Type B pancreatic cell (in vitro differentiated cells): Measurements from ENCODE around the gene FRMD4A. TPM values are rescaled to one million over a fixed set of nuclear protein-coding genes. Genes with fewer than 3 reads are reported as not detected.

Experiments used
- DNase-seq: peaks from one replicate; pipeline ENCODE4 v3.0.0; 2021; ENCODE audit warnings: mixed read lengths; ENCODE audit not compliant: unreplicated experiment; ENCODE audit errors: extremely low spot score
- H3K27ac Mint-ChIP-seq: 2 replicates; pipeline ENCODE4 v1.8.0; 2021; ENCODE audit warnings: mild to moderate bottlenecking, mixed read lengths
- H3K27me3 Mint-ChIP-seq: 2 replicates; pipeline ENCODE4 v1.8.0; 2021; ENCODE audit warnings: mixed read lengths
- H3K36me3 Mint-ChIP-seq: 2 replicates; pipeline ENCODE4 v1.8.0; 2021; ENCODE audit warnings: mixed read lengths
- H3K4me1 Mint-ChIP-seq: one replicate; pipeline ENCODE4 v1.8.0; 2021; ENCODE audit warnings: mixed read lengths; ENCODE audit not compliant: unreplicated experiment
- H3K4me3 Mint-ChIP-seq: 2 replicates; pipeline ENCODE4 v1.8.0; 2021; ENCODE audit warnings: mild to moderate bottlenecking, mixed read lengths
- H3K9me3 Mint-ChIP-seq: 2 replicates; pipeline ENCODE4 v1.8.0; 2021; ENCODE audit warnings: mixed read lengths
- total RNA-seq: library from RNA; stranded (reverse); gene quantifications from 2 replicates; pipeline ENCODE4 v1.2.1, GENCODE V29; 2021; ENCODE audit warnings: low replicate concordance
- TF ChIP-seq, protein P1 (sequence below): fragments of 200-600 bp; sonication (generic); conservative IDR thresholded peaks from 2 replicates; pipeline ENCODE4 v1.5.0; 2021; ENCODE audit warnings: antibody characterized with exemption, mild to moderate bottlenecking

The FRMD4A gene
- total RNA-seq, 1 donor from 2014 or later: 88.9 TPM

DNA sequence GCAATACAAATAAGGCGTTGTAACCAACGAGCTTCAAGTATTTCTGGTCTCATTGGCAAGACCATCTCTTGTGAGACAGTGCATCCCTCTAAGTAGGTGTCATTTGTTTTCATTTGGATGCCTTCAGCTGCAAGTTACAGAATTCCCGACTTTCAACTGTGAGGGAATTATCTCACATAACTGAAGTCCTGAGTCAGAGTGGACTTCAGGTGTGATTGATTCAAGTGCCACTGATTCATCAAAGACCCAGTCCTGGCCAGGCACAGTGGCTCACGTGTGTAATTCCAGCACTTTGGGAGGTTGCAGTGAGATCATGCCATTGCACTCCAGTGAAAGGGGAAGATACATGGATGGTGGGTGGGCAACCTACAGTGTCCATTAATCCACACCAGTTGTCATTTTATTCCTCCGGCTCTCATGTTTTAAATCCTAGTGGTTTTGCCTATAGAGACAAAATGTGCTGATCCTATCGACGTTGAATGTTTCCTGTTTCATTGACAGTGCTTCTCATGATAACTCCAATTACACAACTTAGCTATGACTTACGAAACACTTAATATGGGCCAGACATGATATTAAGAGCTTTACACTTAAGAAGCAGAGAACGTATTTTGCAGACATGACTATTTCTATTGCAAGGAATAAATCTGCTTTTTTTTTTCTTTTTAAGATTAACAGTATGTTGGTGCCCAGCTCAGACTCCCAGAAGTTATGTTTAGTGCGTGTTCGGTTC, 268.0 kb downstream of the FRMD4A start:
- Mint-ChIP-seq H3K9me3 (no peaks in the 10 kb centered on the region), H3K27ac (no peak overlapping the region), H3K4me3 (no peak overlapping the region), H3K36me3 (peaks cover 4% of the 10 kb centered on the region), H3K4me1 (peaks cover 7% of the 10 kb centered on the region), H3K27me3 (peaks cover 7% of the 10 kb centered on the region)
- no peak for DNase-seq
- TF ChIP-seq, protein P1, sequence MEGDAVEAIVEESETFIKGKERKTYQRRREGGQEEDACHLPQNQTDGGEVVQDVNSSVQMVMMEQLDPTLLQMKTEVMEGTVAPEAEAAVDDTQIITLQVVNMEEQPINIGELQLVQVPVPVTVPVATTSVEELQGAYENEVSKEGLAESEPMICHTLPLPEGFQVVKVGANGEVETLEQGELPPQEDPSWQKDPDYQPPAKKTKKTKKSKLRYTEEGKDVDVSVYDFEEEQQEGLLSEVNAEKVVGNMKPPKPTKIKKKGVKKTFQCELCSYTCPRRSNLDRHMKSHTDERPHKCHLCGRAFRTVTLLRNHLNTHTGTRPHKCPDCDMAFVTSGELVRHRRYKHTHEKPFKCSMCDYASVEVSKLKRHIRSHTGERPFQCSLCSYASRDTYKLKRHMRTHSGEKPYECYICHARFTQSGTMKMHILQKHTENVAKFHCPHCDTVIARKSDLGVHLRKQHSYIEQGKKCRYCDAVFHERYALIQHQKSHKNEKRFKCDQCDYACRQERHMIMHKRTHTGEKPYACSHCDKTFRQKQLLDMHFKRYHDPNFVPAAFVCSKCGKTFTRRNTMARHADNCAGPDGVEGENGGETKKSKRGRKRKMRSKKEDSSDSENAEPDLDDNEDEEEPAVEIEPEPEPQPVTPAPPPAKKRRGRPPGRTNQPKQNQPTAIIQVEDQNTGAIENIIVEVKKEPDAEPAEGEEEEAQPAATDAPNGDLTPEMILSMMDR: no peak

DNA sequence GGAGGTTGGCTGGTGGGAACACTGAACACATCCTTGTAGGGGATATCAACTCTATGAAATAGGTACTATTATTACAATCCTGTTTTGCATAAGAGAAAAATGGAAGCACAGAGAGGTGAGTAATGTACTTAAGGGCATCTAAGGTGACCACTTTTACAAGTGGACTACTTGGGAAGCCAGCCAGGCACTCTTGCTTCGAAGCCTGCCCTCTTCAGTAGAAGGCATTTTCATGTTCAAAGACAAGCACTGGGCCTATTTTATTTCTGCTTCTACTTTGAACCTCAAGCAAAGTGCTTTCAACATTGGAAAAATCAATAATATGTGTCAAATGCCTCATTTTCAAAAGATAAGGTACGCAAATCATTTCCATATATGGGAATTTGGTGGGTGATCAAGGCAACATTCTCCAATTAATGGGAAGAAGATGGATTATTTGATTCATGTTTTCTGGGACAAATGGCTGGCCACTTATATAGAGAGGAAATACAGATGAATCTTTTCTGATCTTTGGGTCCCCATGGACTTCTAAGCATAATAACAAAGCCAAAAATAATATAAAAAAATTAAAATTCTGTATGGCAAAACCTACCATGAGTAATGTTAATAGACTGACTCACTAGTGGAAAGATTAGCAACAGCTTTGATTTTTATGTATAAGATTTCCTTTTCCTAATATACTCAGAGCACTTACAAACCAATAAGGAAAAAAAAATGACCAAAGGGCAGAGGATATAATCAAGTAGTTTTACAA, 270.2 kb downstream of the FRMD4A start:
- Mint-ChIP-seq H3K36me3 (peaks cover 4% of the 10 kb centered on the region), H3K27me3 (peaks cover 7% of the 10 kb centered on the region), H3K9me3 (no peaks in the 10 kb centered on the region), H3K27ac (no peak overlapping the region), H3K4me3 (no peak overlapping the region), H3K4me1 (peaks cover 16% of the 10 kb centered on the region)
- TF ChIP-seq, protein P1: no peak
- no peak for DNase-seq

DNA sequence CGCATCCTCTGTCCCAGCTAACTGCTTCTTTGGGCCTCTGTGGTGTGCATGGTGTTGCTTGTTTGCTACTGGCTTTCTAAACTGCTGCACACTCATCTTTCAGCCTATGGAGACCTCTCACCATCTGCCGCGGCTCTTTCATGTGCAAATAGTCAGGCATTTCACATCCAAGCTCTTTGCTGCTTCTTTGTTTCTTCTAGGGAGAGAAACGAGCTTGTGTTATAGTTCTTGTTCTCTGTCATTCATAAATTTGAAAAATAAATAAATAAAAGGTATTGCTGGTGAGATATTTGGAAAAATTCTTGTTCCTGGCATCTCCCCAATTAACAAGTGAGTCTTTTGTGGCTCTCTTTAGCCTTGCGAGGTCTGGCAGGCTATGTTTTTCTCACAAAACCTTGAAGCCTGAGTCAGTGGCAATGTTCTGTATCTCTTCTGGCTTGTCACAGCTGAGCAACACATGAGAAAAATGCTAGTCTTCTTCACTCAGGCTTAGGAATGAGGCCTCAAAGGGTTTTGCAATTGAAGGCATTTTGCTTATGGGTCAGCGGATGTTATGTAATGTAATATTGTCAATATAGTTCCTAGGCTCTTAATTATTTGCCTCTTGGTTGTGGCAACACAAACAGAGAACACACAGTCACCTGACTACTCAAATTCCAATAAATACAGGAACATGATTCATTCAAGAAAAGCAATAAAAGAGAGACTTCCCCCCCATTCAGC, 274.0 kb downstream of the FRMD4A start:
- H3K27me3 Mint-ChIP-seq: peaks cover 4% of the 10 kb centered on the region

DNA sequence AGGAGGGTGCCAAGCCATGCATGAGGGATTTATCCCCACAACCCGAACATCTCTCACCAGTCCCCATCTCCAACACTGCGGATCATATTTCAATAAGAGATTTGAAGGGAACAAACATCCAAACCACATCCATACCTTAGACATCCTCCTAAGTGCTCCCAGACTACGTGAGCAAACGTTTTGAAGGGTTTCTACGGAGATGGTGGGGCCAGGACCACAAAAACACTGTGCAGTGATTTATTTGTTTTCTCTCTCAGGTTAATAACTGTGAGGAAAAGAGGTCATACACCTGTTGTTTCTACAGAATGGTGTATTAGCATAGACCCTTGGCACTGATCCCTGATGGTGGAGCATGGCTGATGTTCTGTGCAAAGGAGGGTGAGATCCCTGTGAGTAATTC, 277.8 kb downstream of the FRMD4A start:
- no peak overlapping the region for H3K27ac Mint-ChIP-seq

More for the DNA sequence above, 274.0 kb downstream of the FRMD4A start:
- TF ChIP-seq, protein P1: no peak
- H3K4me3 Mint-ChIP-seq: no peak overlapping the region
- DNase-seq: no peak
- H3K4me1 Mint-ChIP-seq: peaks cover 9% of the 10 kb centered on the region
- H3K27ac Mint-ChIP-seq: no peak overlapping the region
- H3K9me3 Mint-ChIP-seq: no peaks in the 10 kb centered on the region
- peaks cover 4% of the 10 kb centered on the region for H3K36me3 Mint-ChIP-seq

DNA sequence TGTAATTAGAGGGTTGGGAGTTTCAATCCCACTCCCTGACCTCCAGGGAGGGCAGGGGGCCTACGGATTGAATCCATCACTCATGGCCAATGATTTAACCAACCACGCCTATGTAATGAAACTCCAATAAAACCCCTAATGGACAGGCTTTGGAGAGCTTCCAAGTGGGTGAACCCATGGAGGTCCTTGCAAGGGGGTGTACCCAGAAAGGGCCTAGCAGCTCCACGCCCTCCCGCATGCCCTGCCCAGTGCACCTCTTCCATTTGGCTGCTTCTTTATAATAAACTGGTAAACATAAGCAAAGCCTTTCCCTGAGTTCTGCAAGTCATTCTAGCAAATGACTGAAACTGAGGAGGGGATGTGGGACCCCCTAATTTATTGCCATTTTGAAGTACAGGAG, 280.1 kb downstream of the FRMD4A start:
- peaks cover 5% of the 10 kb centered on the region for H3K27me3 Mint-ChIP-seq
- no peak for DNase-seq
- peaks cover 8% of the 10 kb centered on the region for H3K4me1 Mint-ChIP-seq
- H3K4me3 Mint-ChIP-seq: no peak overlapping the region
- H3K36me3 Mint-ChIP-seq: no peaks in the 10 kb centered on the region
- TF ChIP-seq, protein P1: no peak
- no peak overlapping the region for H3K27ac Mint-ChIP-seq
- no peaks in the 10 kb centered on the region for H3K9me3 Mint-ChIP-seq

More for the DNA sequence above, 277.8 kb downstream of the FRMD4A start:
- peaks cover 17% of the 10 kb centered on the region for H3K4me1 Mint-ChIP-seq
- TF ChIP-seq, protein P1: no peak
- no peak for DNase-seq
- no peaks in the 10 kb centered on the region for H3K9me3 Mint-ChIP-seq
- peaks cover 4% of the 10 kb centered on the region for H3K36me3 Mint-ChIP-seq
- no peak overlapping the region for H3K4me3 Mint-ChIP-seq
- peaks cover 5% of the 10 kb centered on the region for H3K27me3 Mint-ChIP-seq
